Measurements from ENCODE around the gene ZSWIM4.
"Not testable (repeated sequence)": the region's sequence is repeated elsewhere in the genome, so short reads cannot be mapped to it uniquely, and the experiment has no call there.

ZSWIM4 gene

DNA sequence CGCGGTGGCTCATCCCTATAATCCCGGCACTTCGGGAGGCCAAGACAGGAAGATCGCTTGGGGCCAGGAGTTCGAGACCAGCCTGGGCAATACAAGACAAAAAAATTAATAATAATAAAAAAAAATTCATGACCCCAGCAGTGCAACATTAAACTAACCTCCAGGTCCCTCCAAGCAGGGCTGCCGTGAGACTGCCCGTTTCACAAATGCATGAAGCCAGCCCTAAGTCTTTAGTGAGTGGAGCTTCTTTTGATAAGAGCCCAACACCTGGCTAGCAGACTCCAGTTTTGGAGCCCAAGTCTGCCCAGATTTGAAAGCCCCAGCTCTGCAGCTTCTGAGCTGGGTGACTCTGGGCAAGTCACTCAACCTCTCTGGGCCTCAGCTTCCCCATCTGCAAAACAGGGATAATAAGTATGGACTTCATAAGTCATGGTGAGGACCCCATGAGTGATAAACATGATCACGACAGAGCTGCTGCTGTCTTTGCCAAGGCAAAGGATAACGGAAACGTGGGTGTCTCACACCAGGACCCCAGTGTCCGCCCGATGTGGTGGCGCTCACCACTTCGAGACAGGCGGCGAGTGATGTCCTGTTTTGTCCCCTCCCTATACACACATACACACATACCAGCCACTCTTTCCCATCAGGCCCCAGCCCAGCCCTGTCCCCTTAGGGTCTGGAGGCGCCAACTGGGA is 43.3 kb downstream of the ZSWIM4 start:
- DNase-seq, result no peak

DNA sequence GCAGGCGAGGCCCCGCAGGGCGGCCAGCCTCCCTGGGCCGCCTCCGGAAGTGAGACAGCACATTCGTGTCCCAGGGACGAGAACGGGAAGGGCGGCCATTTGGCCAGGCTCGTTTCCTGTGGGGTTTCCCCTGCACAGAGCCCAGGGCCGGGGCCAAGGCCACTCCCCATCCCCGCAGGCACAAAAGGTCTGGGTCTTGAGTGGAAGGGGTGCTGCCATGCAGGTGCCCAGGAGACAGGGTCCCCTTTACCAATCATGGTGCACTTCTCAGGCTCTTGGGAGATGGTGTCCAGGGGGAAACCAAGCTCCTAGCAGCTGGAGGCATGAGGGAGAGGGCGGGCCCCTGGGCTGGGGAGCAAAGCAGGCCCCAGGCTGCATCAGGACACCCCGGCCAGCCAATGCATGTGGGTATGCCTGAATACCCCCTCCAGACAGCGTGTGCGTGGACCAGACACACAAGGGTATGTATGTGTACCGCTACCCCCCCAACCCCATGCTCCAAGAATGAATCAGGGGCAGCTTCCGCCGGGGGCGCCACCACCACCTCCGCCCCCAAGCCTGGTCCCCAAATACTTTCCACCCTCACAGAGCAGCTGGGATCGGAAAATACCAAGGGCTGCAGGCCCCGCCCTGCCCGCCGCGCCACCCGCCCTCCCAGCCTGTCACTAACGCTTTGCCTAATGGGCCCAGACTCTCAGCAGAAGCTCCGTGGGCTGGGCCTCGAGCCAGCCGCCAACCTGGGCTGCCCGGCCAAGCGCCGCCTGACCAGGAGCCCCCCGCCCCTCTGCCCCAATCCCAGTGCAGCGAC is 44.1 kb downstream of the ZSWIM4 start:
- DNase-seq, result peak; percentile 90

DNA sequence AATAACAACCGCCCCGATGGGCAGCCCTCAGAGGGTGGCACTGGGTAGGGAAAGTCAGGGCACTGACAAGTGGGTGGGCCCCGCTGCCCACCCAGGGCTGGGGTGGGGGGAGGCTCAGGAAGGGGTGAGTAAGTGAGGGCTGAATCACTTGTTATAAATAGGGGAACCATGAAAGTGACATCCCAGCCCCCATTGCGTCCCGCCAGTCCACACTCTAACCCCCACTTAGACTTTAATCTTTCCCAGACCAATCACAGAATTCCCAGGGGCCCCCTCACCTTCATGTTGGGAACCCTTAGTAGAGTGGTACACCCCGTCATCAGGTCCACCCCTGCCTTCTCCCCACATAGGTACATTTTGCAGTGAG is 44.7 kb downstream of the ZSWIM4 start:
- DNase-seq, result no peak

DNA sequence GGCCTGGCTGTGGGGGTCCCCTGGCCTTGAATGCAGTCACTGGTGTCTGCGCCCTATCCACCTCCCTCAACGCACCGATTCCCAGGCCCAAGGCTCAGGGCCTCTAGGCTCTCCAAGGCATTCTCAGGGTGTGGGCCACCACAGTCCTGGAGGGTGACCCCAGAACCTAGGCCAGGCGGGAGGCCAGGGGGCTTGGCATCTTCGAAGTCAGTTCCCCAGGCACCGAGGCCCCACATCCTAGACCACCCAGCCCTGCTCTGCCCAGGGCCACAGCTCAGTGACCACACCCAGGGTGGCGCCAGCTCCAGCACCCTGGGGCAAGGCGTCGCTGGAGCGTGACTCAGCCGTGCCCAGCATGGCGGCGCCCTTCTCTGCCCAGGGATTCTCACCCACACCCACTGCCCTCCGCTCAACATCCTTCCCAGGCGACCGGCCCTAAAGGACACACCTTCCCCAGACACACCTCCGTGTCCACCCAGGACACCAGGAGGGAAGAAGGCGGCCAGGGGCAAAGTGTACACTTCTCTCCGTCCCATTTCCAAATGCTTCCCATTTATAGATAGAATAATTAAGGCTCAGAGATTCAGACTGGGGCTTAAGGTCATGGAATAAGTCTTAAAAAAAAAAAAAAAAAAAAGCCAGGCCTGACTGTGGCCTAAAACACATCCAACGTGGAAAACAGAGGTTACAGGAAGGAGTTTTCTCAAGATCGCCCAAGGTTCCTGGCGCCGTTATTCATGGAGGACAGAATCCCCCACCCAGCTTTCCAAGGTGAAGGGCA is 45.3 kb downstream of the ZSWIM4 start:
- no peak for DNase-seq

DNA sequence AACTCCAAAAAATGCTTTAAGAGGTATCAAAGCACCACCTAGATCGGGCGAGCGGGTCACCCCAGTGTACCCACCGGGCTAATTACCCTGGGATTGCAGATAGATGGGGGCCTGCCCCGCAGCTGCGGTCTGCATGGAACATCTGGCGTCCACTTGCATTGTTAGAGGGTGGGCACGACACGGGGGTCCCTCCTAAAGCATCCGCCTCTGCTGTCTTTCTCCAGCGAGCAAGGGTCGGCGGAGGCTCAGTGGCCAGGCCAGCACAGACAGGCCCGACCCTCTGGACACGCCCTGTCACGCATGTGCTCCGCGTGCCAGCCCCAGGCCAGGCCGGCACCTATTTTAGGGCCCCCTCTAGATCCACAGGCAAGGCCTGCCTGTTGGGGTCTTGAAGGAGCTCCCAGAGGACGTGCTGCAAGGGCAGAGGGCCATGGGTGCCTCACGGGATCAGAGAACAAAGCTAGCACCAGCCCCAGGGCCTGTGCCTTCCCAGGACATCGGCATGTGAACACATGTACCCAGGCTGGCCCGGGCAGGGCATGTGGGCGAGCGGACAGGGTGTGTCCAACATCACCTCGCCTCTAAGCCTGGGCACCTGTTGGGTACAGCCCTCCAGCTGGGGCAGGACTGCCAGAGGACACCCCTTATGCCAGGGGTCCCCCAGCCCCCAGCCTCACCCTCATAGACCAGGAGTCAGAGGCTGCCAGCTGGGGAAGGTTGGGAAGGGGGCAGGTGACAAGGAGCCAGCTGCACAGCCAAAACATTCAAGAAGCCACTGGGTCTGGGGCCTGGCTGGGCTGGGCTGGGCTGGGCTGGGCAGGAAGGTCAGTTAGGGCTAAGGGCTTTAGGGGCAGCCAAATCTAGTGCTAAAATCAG is 46.1 kb downstream of the ZSWIM4 start:
- DNase-seq, result no peak

DNA sequence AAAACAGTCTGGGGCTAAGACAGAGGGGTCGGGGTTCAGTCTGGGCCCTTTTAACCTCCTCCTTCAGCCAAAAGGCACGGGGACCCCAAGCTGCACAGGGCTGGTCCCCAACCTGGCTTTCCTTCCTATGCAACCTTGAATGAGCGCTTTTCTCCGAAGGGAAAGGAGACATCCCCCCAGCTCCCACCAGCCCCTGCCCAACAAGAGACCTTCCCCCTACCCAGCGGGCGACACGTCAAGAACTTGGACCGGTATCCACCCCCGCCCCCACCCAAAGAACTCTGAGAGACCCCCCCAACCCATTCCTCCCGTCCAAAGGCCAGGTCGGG is 46.7 kb downstream of the ZSWIM4 start:
- DNase-seq, result no peak

GRCh38 chr19:13842291-13843103 is 47.3 kb downstream of the ZSWIM4 start:
- DNase-seq, result peak; percentile 52

- no peak for DNase-seq
Observed at GRCh38 chr19:13843104-13843921, 48.1 kb downstream of the ZSWIM4 start.

DNA sequence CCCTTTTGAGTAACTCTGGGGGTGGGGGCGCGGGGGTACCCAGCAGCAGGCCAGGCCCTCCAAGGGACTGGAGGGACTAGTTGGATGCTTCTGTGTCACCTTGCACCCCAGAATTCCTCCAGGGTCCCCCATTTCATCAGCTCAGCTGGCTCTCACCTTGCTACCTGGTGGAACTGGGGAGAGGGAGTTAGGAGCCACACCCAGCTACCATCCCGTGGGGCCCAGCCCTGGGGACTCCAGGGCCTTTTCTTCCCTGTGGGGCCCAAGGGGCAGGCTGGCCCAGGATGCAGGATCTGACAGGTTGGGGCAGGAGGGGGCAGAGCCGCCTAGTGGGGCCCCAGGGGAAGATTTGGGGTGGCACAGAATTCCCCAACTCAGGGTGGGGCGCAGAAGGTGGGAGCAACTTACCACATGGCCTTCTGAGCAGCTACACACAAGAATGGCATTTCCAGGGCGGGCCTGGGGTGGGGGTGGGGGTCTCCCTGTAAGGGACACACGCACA is 48.9 kb downstream of the ZSWIM4 start:
- no peak for DNase-seq

GRCh38 chr19:13846557-13847406 is 51.5 kb downstream of the ZSWIM4 start:
- DNase-seq, result peak; percentile 96

DNA sequence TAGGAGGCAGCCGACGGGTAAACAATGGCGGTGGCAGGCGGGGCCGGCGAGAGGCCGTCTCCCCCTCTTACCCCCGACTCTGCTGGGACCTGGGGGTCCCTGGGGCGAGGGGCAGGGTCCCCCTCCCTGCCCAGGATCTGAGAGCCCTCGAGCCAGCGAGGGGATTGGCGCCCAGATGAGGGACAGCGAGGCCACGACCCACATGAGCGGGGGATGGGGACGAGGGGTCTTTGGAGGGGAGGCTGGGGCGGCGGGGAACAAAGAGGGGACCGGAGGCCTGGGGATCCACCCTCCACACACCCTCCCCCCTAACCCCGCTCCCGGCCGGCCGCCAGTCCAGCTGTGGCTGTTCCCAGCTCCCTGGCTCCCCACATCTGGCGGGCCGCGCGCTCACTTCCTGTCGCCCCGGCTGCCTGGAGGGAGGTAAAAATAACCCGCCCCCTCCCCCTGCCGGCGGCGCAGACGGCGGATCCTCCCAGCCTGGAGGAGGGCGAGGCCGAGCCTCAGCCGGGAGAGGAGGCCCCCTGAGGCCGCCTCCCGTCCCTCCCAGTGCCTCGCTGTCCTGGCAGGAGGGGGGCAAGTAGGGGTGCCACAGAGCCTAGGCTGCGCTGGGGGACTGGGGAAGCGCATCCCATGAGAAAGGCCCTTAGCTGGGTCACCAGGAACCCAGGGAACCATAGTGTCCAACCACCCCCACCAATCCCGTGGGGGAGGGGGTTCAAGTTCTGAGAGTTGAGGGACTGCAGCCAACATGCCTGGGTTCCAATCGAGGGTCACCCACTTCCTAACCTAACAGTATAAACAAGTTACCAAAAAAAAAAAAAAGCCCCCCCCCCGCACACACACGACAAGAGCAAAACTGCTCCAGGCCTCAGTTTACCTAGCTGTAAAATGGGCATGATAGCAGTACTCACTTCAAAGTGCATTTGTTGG is 52.4 kb downstream of the ZSWIM4 start:
- peak; percentile 84 for DNase-seq

DNA sequence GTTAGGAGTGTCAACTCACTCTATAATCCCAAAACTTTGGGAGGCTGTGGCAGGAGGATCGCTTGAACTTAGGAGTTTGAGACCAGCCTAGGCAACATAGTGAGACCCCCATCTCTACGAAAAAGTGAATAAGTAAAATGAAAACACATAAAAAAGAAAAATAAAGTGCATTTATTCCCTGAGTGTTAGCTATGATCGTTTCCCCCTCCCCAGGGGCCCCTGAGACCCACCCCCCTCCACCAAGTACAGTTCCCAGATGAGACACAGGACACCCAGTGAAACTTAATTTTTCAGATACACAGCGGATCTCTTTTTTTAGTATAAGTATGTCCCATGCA is 53.1 kb downstream of the ZSWIM4 start:
- DNase-seq, result no peak

- no peak for DNase-seq
Observed at GRCh38 chr19:13848798-13849676, 53.8 kb downstream of the ZSWIM4 start.

- DNase-seq, result peak; percentile 67
Observed at GRCh38 chr19:13849991-13850909, 55.0 kb downstream of the ZSWIM4 start.

GRCh38 chr19:13850910-13851733 is 55.9 kb downstream of the ZSWIM4 start:
- DNase-seq, result peak; percentile 50

DNA sequence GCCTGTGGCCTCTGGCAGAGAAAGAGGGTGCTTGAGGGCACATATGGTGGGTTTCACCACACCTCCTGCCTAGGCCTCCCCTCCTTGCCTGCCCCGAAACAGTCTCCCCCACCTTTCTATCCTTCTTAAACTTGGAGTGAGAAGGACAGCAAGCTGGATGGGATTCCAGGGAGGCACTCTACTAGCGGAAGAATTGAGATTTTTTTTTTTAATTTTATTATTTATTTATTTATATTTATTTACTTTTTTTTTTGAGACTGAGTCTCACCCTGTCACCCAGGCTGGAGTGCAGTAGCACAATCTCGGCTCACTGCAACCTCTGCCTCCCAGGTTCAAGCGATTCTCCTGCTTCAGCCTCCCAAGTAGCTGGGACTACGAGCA is 56.5 kb downstream of the ZSWIM4 start:
- DNase-seq, result not testable (repeated sequence)

Measured in stimulated activated CD4-positive, alpha-beta T cell treated with anti-CD3 and anti-CD28 coated beads, Interleukin-1b, Interleukin-23, amount 100 ng/mL, for 48 hours (primary cell).